Epithelial cell of esophagus (primary cell): Measurements from ENCODE around the gene CC2D2A.

Experiments
- DNase-seq: peaks from one replicate; pipeline ENCODE4 v3.0.0; 2010; ENCODE audit warnings: low read depth
- H3K4me3 ChIP-seq: 2 replicates; pipeline ENCODE4 v1.5.1; 2011; ENCODE audit warnings: mild to moderate bottlenecking, low read length, control low read depth
- CTCF ChIP-seq: IDR thresholded peaks from 2 replicates; pipeline ENCODE4 v1.5.1; 2011; ENCODE audit warnings: low read depth, mild to moderate bottlenecking, low read length, control low read depth, inconsistent platforms; ENCODE audit not compliant: insufficient read depth; ENCODE audit errors: missing control alignments

Gene CC2D2A

GRCh38 chr4:15495621-15496020 lies 25.9 kb downstream of the CC2D2A start:
- DNase-seq: peak; percentile 14
- no peak for TF ChIP-seq CTCF
- H3K4me3 ChIP-seq: no peak overlapping the region

GRCh38 chr4:15498356-15498755 lies 28.7 kb downstream of the CC2D2A start:
- no peak overlapping the region for H3K4me3 ChIP-seq
- peak; percentile 15 for DNase-seq
- TF ChIP-seq CTCF: no peak

- H3K4me3 ChIP-seq: no peak overlapping the region
- no peak for DNase-seq
- TF ChIP-seq CTCF: no peak
Observed at GRCh38 chr4:15500701-15501100, 31.0 kb downstream of the CC2D2A start.

- H3K4me3 ChIP-seq: no peak overlapping the region
- TF ChIP-seq CTCF: no peak
- no peak for DNase-seq
Observed at GRCh38 chr4:15501941-15502340, 32.3 kb downstream of the CC2D2A start.

GRCh38 chr4:15502384-15502783 lies 32.7 kb downstream of the CC2D2A start:
- DNase-seq: no peak
- no peak for TF ChIP-seq CTCF
- H3K4me3 ChIP-seq: no peak overlapping the region

GRCh38 chr4:15504041-15504440 lies 34.4 kb downstream of the CC2D2A start:
- no peak for TF ChIP-seq CTCF
- DNase-seq: no peak
- H3K4me3 ChIP-seq: no peak overlapping the region

GRCh38 chr4:15506464-15506863 lies 36.8 kb downstream of the CC2D2A start:
- peak; percentile 53 for DNase-seq
- no peak for TF ChIP-seq CTCF
- no peak overlapping the region for H3K4me3 ChIP-seq
